RCC 7860 (cell line): ENCODE measurements around the gene RNPS1.
"Not testable (repeated sequence)": the region's sequence is repeated elsewhere in the genome, so short reads cannot be mapped to it uniquely, and the experiment has no call there.

Experiments used
- DNase-seq: peaks from one replicate; pipeline ENCODE4 v3.0.0-alpha.2; 2015; ENCODE audit warnings: low spot score
- FAIRE-seq: peaks from 2 replicates; lab custom pipeline; 2012; peaks lifted over from hg19 to GRCh38; lab: Jason Lieb, UNC

RNPS1 gene

DNA sequence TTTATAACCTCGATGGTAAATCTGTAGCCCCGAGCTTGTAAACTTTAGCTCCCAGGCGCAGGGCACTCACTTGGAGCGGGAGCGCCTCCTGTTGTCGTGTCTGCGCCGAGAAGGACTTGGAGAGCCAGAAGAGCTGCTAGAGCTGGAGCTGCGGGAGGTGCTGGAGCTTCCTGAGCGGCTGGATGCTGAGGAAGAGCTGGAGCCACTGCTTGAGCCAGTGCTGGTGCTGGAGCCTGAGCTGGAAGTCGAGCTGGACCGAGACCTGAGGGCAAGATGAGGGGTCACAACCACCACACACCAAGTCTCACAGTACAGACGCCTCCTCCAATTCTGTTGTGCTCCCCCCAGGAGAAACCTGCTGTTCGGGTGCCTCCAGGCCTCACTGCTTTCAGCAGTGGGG is 4.9 kb downstream of the RNPS1 start:
- not testable (repeated sequence) for FAIRE-seq

GRCh38 chr16:2260250-2260649 is 7.7 kb downstream of the RNPS1 start:
- no peak for FAIRE-seq

More for the DNA sequence above, 4.9 kb downstream of the RNPS1 start:
- not testable (repeated sequence) for DNase-seq

DNA sequence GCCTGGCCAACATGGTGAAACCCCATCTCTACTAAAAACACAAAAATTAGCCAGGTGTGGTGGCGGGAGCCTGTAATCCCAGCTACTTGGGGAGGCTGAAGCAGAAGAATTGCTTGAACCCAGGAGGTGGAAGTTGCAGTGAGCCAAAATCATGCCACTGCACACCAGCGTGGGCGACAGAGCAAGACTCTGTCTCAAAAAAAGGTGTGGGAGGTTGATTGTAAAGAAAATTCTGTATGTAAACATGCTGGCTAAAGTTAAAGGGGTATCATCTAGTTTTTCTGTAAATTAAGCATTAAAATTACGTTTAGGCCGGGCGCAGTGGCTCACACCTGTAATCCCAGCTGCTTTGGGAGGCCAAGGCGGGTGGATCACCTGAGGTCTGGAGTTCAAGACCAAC is 9.4 kb downstream of the RNPS1 start:
- not testable (repeated sequence) for DNase-seq, FAIRE-seq

More at GRCh38 chr16:2260250-2260649, 7.7 kb downstream of the RNPS1 start:
- no peak for DNase-seq

GRCh38 chr16:2257726-2258125 is 10.2 kb downstream of the RNPS1 start:
- no peak for FAIRE-seq
- DNase-seq, result no peak

- FAIRE-seq, result no peak
Observed at GRCh38 chr16:2256531-2257140, 11.3 kb downstream of the RNPS1 start.

DNA sequence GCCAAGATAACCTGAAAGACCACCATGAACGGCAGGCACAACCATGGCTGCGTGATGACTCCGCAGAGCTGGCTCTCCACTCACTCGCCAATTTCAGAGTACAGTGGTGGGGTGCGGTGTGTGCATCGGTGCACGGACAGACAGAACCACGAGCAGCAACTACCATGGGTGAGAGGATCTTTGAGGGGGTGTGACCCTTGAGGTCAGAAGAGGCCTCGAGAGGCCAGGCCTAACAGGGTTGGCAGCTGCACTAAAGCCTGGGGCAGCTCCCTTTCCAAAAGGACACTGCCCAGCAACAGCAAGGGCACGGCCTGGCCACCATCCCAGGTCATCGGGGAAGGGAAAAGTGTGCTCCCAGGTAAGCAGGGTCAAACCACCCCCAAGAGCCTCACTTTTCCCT is 14.6 kb downstream of the RNPS1 start:
- FAIRE-seq (no peak), DNase-seq (no peak)

More at GRCh38 chr16:2256531-2257140, 11.3 kb downstream of the RNPS1 start:
- DNase-seq, result no peak

DNA sequence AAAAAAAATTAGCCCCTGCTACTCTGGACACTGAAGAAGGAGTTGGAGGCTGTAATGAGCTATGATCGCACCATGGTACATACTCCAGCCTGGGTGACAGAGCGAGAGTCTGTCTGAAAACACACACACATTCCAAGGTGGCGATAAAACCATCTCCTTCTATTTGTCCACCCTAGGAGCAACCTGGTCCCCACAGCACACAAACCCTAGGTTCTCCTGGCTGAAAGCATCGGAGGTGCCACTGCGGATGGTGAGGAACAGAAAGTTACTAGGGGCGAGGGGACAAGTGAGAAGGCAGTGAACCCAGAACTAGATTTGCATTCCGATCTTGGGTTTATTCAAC is 15.1 kb downstream of the RNPS1 start:
- DNase-seq (peak; percentile 30), FAIRE-seq (no peak)

GRCh38 chr16:2251296-2252111 is 16.4 kb downstream of the RNPS1 start, which contains the start of gene ECI1:
Gene ECI1, minus strand, starts transcription at chr16:2251587. Its CDS starts 21 bp downstream, at chr16:2251566.
- peak; percentile 85 for FAIRE-seq
- DNase-seq, result peak; percentile 94

GRCh38 chr16:2250652-2251295 is 17.2 kb downstream of the RNPS1 start:
- FAIRE-seq (no peak), DNase-seq (peak; percentile 35)

GRCh38 chr16:2246301-2246885 is 21.5 kb downstream of the RNPS1 start:
- DNase-seq (no peak), FAIRE-seq (no peak)

GRCh38 chr16:2244926-2245795 is 22.8 kb downstream of the RNPS1 start:
- FAIRE-seq (no peak), DNase-seq (no peak)

- FAIRE-seq (no peak), DNase-seq (no peak)
Observed at GRCh38 chr16:2244301-2244700, 23.6 kb downstream of the RNPS1 start.

DNA sequence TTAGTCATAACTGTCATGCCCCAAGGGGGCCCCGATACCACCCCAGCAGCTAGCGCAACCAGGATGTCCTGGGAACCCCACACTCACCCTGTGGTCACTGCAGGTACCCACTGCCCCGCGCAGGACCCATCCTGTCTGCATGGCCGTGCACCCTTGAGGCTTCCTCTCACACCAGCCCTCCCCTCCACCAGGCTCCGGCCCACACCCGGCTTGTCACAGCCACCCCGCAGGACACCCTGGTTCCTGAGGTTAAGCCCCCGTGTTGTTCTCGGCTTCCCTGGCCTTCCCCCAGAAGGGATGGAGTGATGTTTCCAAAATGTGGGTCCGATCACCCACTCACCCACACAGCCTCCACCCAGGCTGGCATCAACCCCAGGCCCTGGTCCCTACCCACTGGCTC is 24.1 kb downstream of the RNPS1 start:
- no peak for FAIRE-seq
- no peak for DNase-seq

GRCh38 chr16:2243031-2243528 is 24.8 kb downstream of the RNPS1 start:
- no peak for FAIRE-seq
- DNase-seq, result no peak

DNA sequence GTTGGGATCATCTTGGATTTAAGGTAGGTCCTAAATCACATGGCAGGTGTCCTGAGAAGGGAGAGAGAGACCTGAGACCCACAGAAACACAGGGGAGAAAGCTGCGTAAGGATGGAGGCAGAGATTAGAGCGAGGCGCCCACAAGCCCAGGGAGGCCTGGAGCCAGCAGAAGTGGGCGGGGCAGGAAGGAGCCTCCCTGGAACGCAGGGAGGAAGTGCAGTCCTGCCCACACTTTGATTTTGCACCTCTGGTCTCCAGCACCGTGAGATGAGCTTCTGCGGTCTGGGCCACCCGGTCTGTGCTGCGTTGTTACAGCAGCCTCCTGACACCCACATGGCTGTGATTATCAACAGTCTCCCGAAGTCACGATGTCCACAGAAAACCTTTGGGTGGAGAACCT is 25.3 kb downstream of the RNPS1 start:
- DNase-seq (no peak), FAIRE-seq (no peak)

- FAIRE-seq, DNase-seq: not testable (repeated sequence)
Observed at GRCh38 chr16:2240331-2240730, 27.6 kb downstream of the RNPS1 start.

DNA sequence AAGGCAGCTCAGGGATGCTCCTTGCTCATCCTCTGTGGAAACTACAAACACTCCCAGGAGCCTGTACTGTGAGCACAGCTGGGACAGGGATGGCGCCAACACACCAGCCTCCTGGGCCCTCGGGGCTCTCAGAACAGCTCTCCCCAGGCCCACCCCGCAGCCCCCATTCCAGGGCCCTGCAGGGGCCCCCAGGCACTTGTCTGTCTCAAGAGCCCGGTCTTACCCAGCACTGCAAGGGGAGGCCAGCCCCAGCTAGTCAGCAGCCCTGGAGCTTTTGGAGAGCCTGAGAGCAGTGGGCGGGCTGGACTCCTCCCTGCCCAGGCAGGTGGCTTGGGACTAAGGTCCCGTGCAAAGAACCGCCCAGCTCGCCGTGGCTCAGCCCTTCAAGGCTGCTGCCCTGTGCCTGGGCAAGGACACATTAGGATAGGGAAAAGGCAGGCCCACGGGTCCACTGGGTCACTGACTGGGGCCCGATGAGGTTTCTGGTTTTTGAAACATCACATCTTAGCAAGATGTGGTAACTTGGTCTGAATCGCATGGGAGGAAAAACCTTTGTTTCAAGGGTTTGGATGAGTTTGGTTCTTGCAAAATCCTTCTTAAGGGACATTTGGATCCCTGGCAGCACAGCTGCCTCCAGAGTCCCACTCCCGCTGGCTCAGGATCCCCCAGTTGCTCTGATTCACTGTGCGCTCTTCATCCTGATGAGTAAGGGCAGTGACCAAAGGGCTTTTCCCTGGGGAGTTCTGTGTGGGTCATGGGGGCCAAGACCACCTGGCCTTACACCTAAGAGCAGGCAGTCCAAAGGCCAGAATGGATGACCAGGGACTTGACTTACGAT is 28.9 kb downstream of the RNPS1 start:
- FAIRE-seq (no peak), DNase-seq (no peak)

DNA sequence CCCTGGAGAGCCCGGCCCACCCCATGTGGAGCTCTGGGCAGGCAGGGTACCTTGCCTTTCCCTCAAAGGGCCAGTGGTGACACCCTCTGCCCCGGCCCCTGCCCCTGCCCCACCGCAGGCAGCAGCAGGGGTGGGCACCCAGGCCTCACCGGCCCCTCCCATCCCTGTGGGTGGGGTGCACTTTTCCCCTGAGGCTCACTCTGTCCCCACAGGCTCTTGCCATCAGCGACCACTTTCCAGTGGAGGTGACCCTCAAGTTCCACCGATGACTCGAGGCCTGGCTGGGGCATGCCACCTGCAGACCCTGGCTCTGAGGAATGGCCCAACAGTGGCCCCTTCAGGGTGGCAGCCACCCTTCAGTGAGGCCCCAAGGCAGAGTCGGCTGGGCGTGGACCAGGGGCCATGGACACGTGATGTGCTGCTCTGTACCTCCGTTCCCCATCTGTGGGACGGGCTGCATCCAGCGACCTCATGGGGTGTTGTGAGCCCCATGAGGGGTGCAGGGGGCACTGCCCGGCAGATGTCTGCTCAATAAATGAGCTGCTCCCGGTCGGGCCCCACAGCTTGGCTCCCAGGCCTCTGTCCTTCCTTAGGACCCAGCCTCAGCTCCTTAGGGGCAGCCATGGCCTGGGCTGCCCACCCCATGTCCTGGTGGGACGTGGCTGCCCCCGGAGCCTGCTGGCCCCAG is 29.6 kb downstream of the RNPS1 start:
- FAIRE-seq (no peak), DNase-seq (no peak)
